Endometrial microvascular endothelial cells (primary cell): ENCODE data around the gene ARIH2. TPM values are rescaled to one million over a fixed set of nuclear protein-coding genes. Genes with fewer than 3 reads are reported as not detected.

Source experiments
- in situ Hi-C: cut with HindIII; loops from 2 replicates; pipeline ENCODE4 v1.10.0; 2017; ENCODE audit warnings: low sequenced_read_pairs, low pct_unique_long_range_greater_than_20kb; ENCODE audit errors: inconsistent ontology term
- total RNA-seq: library from RNA; depleted of rRNA; stranded (reverse); fragments of >200 nt; gene quantifications from one replicate; pipeline ENCODE4 v1.2.3, GENCODE V29; 2015; ENCODE audit errors: inconsistent ontology term

ARIH2 gene
- total RNA-seq, 1 donor from 2014 or later: 53.2 TPM

GRCh38 chr3:49025005-49025792, 106.6 kb downstream of the ARIH2 start:
- in situ Hi-C loops: no loop called here

DNA sequence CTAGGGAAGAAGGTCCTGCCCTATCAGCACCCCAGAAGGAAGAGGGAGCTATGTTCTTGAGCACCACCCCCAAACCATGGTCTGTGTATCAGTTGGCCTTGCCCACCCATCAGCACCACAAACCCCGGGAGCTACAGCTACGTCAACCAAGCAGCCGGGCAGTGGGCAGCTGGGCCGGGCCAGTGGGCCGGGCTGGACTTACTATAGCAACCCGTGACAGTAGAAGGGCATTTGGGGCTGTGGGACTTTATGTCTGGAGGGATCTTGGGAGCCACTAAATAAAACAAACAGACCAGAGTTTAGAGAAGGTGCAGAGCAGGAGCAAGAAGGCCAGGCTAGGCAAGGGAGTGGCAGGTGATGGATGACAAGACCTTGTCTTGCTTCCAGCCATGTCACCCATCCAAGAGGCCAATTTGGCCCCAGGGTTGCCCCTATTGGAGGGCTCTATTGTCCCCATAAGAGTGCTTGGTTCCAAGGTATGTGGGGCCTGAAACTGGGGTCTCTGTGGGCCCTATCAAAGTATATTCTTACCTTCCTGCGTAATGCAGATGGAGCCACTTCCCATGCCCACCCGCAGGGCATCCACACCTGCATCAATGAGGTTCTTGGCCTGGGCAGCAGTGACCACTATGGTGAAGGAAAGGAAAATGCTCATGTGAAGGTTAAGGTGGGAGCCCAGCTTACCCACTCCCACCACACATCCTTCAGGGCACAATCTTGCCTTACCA, 107.3 kb downstream of the ARIH2 start:
- in situ Hi-C loops: no loop called here

GRCh38 chr3:49026536-49026935, 107.9 kb downstream of the ARIH2 start:
- in situ Hi-C loops: no loop called here

GRCh38 chr3:49027634-49028033, 109.0 kb downstream of the ARIH2 start:
- in situ Hi-C loops: no loop called here

DNA sequence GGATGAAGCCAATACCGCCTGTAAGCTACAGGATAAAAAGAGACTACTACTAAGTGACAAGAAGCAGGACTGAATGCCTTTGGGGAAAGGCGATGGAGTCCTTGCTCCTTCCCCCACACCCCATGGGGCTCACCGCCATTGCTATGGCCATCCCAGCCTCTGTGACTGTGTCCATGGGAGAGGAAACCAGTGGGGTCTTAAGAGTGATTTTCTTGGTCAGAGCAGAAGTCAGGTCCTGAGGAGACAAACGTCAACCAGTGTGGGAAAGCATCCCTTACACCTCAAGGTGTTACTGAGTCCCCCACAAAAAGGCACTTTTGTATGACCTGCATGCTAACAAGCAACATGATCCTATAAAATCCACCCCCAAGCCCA, 109.6 kb downstream of the ARIH2 start:
- in situ Hi-C loops: no loop called here

GRCh38 chr3:49028673-49029562, 110.3 kb downstream of the ARIH2 start, which contains the start of gene IMPDH2:
Gene IMPDH2, minus strand, starts transcription at chr3:49029398. Its CDS starts 48 bp downstream, at chr3:49029350.
- in situ Hi-C loops: no loop called here

GRCh38 chr3:49029563-49029884, 110.9 kb downstream of the ARIH2 start:
- in situ Hi-C loops: no loop called here

GRCh38 chr3:49030321-49030720, 111.7 kb downstream of the ARIH2 start:
- in situ Hi-C loops: no loop called here

- in situ Hi-C loops: no loop called here
These were observed 114.1 kb downstream of the ARIH2 start for GRCh38 chr3:49032646-49033304.

- in situ Hi-C loops: no loop called here
These were observed 116.0 kb downstream of the ARIH2 start for GRCh38 chr3:49034650-49035049.

DNA sequence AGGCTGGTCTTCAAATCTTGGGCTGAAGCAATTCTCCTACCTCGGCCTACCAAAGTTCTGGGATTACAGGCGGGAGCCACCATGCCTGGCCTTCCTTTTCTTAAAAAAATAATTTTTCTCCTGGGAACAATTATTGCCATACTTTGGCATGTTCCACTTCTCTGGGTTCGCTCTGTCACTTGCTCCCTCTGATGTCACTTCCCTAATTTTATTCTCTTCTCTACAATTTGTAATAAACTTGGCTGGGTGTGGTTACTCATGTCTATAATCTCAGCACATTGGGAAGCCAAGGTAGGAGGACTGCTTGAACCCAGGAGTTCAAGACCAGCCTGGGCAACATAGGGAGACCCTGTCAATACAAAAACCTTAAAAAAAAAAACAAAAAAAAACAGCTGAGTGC, 116.6 kb downstream of the ARIH2 start:
- in situ Hi-C loops: no loop called here

Other genes starting within 250 kb of the ARIH2 start
- 16.7 TPM for gene NCKIPSD, start 232.9 kb upstream of the ARIH2 start, total RNA-seq
- gene IP6K2, start 201.6 kb upstream of the ARIH2 start, total RNA-seq: 42.0 TPM
- 56.1 TPM for gene PRKAR2A, start 71.0 kb upstream of the ARIH2 start, total RNA-seq
- 43.4 TPM for gene SLC25A20, start 20.0 kb upstream of the ARIH2 start, total RNA-seq
- gene P4HTM, start 71.4 kb downstream of the ARIH2 start, total RNA-seq: 18.5 TPM
- 103 TPM for gene WDR6, start 88.5 kb downstream of the ARIH2 start, total RNA-seq
- 48.6 TPM for gene DALRD3, start 99.7 kb downstream of the ARIH2 start, total RNA-seq
- 129 TPM for gene NDUFAF3, start 103.3 kb downstream of the ARIH2 start, total RNA-seq
- 327 TPM for gene IMPDH2, start 110.6 kb downstream of the ARIH2 start, total RNA-seq
- gene QRICH1, start 175.2 kb downstream of the ARIH2 start, total RNA-seq: 60.3 TPM
- 280 TPM for gene QARS1, start 185.9 kb downstream of the ARIH2 start, total RNA-seq
- 37.3 TPM for gene USP19, start 202.0 kb downstream of the ARIH2 start, total RNA-seq
- 315 TPM for gene LAMB2, start 214.2 kb downstream of the ARIH2 start, total RNA-seq
- gene CCDC71, start 247.5 kb downstream of the ARIH2 start, total RNA-seq: 26.7 TPM